Measurements from ENCODE around the gene ZNF33B. TPM values are rescaled to one million over a fixed set of nuclear protein-coding genes. Genes with fewer than 3 reads are reported as not detected.
"Not testable (repeated sequence)": the region's sequence is repeated elsewhere in the genome, so short reads cannot be mapped to it uniquely, and the experiment has no call there.

ZNF33B gene
- total RNA-seq = 11.3 and 21.7 TPM in 2 replicates

DNA sequence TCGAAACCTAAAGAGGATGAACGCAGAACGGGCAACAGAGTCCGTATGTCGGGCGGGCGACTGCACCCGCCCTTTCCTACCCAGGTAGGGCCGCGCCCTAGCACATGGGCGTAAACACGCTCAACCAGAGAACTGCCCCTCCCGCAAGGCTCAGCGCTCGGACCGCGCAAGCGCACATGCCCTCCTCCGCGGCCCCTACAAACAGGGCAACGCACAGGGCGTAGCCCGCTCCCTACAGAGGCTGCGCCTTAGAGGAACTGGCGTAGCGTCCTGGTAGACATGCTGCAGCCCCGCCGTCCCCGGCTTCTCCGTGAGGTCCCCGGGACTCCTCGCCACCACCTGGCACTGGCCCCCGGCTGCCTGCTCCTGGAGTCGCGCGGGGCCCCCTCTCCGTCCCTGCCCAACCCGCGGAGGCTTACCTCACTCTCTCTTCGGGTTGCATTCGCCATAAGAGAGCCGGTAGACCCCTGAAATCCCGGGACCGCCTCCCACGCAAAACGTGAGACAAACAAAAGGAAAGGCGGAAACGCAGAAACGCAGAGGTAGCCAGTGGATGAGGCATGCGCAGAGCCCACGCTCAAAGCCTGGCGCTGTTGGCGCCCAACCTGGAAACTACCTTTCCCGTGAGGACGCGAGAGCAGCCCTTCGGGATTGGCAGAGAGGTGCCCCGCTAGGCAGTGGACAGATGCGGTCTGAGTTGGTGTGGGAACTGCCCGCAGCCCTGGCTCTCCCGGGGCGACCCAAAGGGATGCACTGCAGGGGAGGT lies at the start of gene ZNF33B:
Gene ZNF33B, minus strand, starts transcription at position 516 of the 766 bp plus-strand sequence. CDS start 1,642 bp downstream, outside the sequence.
- DNase-seq (ENCODE audit: low read depth in 2 of 2) = peak; percentile 94

GRCh38 chr10:42684517-42684916 lies 46.1 kb upstream of the ZNF33B start:
- no peak for DNase-seq (ENCODE audit: low read depth in 2 of 2)

- DNase-seq (ENCODE audit: low read depth in 2 of 2) = no peak
Observed at GRCh38 chr10:42680267-42680666, 41.9 kb upstream of the ZNF33B start.

DNA sequence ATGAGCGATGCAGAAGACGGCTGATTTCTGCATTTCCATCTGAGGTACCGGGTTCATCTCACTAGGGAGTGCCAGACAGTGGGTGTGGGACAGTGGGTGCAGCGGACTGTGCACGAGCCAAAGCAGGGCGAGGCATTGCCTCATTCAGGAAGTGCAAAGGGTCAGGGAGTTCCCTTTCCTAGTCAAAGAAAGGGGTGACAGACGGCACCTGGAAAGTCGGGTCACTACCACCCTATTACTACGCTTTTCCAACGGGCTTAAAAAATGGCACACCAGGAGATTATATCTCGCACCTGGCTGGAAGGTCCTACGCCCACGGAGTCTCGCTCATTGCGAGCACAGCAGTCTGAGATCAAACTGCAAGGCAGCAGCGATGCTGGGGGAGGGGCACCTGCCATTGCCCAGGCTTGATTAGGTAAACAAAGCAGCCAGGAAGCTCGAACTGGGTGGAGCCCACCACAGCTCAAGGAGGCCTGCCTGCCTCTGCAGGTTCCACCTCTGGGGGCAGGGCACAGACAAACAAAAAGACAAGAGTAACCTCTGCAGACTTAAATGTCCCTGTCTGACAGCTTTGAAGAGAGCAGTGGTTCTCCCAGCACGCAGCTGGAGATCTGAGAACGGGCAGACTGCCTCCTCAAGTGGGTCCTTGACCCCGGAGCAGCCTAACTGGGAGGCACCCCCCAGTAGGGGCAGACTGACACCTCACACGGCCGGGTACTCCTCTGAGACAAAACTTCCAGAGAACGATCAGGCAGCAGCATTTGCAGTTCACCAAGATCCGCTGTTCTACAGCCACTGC lies 27.0 kb upstream of the ZNF33B start:
- DNase-seq (ENCODE audit: low read depth in 2 of 2) = not testable (repeated sequence)

GRCh38 chr10:42654419-42654818 lies 16.0 kb upstream of the ZNF33B start:
- no peak for DNase-seq (ENCODE audit: low read depth in 2 of 2)

GRCh38 chr10:42652858-42653257 lies 14.5 kb upstream of the ZNF33B start:
- no peak for DNase-seq (ENCODE audit: low read depth in 2 of 2)

- DNase-seq (ENCODE audit: low read depth in 2 of 2) = peak in 1 of 2 donors; percentile 3
Observed at GRCh38 chr10:42650374-42650773, 12.0 kb upstream of the ZNF33B start.

DNA sequence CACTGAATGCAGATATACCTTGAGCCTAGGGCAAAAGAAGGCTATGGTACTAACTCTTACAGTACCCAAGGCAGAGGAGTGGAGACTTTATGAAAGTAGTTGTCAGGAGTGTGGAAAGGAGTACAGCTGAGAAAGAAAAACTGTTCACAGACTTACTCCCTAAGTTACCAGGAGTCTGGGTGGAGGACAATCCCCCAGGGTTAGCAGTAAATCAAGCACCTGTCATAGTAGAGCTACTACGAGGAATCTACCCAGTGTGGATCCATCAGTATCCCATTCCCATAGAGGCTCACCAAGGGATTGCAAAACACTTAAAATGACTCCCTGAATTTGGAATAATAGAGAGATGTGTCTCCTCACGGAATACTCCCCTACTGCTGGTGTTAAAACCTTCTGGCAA lies 10.1 kb upstream of the ZNF33B start:
- DNase-seq (ENCODE audit: low read depth in 2 of 2) = no peak

DNA sequence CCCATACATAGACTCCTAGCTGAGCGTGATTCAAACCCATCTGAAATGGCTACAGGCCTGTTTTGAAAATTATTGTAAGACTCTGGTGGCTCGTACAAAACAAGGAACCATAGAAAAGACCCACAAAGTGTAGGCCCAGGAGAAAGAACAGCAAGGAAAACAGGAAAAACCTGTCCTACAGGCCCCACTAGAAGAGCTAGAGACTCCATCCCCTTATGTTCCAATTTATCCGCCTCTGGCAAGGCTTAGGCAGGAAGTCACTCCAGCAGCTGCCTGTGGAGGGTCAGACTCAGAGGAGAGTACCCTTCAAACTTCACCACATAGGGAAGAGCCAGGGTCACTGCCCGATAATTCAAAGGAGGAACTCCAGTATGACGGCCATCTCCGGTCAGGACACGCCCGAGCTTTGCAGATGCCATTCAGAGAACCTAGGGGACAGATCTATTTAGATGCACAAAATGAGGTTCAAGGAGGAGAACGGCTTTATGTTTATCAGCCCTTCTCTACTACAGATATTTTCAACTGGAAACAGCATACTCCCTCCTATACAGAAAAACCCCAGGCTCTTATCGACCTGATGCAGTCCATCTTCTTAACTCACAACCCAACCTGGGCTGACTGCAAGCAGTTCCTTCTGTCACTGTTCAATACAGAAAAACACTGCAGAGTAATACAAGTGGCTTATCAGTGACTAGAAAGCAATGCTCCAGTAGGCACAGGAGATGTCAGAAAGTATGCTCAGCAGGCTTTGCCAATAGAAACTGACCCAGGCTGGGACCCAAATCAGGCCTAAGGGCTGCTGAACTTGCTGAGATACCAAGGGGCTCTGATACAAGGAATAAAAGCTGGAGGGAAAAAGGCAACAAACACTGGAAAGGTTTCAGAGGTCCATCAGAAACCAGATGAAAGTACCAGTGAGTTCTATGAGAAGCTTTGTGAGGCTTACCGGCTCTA lies 8.6 kb upstream of the ZNF33B start:
- no peak for DNase-seq (ENCODE audit: low read depth in 2 of 2)

GRCh38 chr10:42646214-42646613 lies 7.8 kb upstream of the ZNF33B start:
- no peak for DNase-seq (ENCODE audit: low read depth in 2 of 2)

DNA sequence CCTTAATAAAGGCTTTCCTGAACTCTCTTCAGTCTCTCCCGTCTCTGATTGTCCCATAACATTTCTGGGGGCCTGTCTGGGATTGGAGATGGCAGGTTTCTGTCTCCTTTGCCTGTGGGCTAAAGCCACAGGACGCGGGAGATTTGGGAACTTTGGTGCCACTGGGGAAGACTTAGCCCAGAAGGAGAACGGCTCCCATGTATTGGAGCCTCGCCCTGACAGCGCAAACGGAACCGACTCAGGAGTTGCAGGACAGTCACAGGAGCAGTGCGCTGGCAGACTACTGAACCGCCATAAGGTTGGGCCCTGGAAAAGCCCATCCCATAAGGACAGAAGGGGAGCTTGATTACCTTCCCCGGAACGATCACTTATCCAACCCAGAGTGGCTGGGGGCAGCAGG lies 7.1 kb upstream of the ZNF33B start:
- DNase-seq (ENCODE audit: low read depth in 2 of 2) = no peak

- DNase-seq (ENCODE audit: low read depth in 2 of 2) = no peak
Observed at GRCh38 chr10:42645103-42645502, 6.7 kb upstream of the ZNF33B start.

DNA sequence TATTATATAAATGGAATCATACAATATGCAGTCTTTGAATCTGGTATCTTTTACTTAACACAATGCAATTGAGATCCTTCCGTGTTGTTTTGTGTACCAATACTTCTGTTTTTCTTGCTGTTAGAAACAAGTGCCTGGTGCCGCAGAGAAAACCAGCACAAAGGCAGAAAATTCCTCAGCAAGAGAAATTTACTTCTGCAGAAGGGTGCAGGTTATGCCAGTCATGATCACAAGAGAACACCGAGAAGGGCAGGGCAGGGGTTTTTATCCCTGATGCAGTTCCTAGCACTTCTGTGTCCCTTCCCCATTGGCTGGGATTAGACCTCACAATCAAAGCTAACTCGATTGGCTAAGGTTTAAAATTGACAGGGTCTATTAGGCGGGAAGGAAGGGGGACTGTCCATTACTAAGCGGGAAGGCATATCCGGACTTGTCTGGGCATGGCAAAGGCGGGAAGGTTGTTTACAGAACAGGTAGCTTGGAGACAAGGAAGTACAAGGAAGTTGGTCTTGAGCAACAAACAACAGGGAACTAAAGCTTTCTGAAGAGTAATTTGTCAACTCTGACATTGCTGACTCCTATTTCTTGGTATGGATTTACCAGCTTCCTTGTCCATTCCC lies 2.4 kb upstream of the ZNF33B start:
- DNase-seq (ENCODE audit: low read depth in 2 of 2) = no peak

DNA sequence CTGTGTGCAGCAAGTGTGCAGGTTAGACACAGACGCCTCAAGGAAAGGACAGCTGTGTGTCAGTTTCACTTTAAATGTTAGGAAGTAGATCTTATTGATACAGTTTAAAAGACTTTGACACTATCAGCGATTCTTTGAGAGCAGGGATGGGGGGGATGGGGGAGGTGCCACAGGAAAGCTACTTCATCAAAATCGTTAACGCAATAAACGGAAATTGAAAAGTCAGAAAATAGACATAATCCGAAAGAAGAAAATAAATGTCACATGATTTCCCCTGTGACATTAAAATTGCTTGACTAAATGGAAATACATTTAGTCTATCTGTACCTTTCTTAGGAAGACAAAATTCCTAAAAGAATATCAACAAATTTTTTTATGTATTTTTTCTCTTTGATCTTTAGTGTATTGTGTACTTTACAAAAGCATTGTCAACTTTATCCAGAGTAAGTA lies 476 bp upstream of the ZNF33B start:
- no peak for DNase-seq (ENCODE audit: low read depth in 2 of 2)

DNA sequence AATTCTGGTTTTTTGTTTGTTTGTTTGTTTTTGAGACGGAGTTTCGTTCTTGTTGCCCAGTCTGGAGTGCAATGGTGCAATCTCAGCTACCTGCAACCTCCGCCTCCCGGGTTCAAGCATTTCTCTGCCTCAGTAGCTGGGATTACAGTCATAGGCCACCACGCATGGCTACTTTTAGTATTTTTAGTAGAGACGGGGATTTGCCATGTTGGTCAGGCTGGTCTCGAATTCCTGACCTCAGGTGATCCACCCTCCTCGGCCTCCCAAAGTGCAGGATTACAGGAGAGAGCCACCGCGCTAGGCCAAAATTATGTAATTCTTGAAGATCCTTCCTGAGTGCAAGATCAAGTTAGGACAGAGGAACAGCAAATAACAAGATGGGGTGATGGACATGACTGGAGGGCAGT lies 719 bp downstream of the ZNF33B start:
- no peak for DNase-seq (ENCODE audit: low read depth in 2 of 2)

DNA sequence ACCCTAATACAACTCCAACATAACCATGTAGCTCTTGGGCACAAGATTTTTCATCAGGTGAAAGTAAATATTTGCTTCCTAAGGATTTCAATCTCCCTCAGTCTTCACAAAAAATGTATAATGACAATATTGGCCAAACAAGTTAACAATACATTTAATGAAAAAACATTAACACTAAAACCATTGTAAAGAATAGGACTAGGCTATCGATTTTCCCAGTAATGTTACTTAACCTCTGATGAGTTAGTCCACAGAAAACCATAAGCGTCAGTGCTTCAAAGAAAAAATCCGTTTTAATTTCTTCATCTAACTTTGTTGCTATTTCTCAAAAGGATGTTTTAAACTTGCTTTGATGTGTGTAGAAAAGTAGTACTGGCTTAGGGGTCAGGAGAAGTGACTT lies 1.2 kb downstream of the ZNF33B start:
- no peak for DNase-seq (ENCODE audit: low read depth in 2 of 2)

DNA sequence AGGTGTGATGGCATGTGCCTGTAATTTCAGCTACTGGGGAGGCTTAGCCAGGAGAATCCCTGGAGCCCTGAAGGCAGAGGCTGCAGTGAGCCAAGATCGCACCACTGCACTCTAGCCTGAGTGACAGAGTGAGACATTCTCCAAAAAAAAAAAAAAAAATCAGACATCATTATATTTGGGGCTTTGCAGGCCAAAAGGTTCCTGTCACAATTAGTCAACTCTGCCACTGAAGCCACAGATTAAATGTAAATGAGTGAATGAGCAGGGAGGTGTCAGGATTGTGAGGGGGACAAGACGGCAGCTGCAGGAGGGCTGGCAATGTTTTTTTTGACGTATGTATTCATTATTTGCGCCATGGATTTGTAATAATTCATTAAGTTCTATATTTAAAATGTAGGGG lies 3.3 kb downstream of the ZNF33B start:
- no peak for DNase-seq (ENCODE audit: low read depth in 2 of 2)

GRCh38 chr10:42632564-42632963 lies 5.8 kb downstream of the ZNF33B start:
- DNase-seq (ENCODE audit: low read depth in 2 of 2) = no peak

- DNase-seq (ENCODE audit: low read depth in 2 of 2) = no peak
Observed at GRCh38 chr10:42630537-42631134, 7.7 kb downstream of the ZNF33B start.

GRCh38 chr10:42623929-42624328 lies 14.4 kb downstream of the ZNF33B start:
- no peak for DNase-seq (ENCODE audit: low read depth in 2 of 2)

DNA sequence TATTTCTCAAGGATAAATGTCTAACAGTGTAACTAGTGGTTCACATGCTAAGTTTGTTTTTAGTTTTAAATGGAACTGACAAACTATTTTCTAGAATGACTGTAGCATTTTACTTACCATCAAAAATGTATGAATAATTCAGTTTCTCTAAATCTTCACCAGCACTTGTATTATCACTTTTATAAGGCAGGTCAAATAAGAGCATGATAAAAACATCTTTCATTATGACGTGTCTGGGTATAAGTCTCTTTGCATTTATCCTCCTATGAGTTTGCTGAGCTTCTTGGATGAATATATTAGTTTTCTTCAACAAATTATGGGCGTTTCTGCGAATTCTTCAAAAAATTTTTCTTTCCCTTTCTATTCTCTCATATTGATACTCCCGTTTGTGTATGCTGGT lies 19.9 kb downstream of the ZNF33B start:
- DNase-seq (ENCODE audit: low read depth in 2 of 2) = no peak
